NCI-H345 treated with DMSO at 0.1 percent for 48 hours (cell line): ENCODE measurements around the gene SDCBP2.

ENCODE experiments used
- DNase-seq: peaks from one replicate; lab custom pipeline; 2025; ENCODE audit not compliant: unreplicated experiment; lab: John Stamatoyannopoulos, UW

The SDCBP2 gene

DNA sequence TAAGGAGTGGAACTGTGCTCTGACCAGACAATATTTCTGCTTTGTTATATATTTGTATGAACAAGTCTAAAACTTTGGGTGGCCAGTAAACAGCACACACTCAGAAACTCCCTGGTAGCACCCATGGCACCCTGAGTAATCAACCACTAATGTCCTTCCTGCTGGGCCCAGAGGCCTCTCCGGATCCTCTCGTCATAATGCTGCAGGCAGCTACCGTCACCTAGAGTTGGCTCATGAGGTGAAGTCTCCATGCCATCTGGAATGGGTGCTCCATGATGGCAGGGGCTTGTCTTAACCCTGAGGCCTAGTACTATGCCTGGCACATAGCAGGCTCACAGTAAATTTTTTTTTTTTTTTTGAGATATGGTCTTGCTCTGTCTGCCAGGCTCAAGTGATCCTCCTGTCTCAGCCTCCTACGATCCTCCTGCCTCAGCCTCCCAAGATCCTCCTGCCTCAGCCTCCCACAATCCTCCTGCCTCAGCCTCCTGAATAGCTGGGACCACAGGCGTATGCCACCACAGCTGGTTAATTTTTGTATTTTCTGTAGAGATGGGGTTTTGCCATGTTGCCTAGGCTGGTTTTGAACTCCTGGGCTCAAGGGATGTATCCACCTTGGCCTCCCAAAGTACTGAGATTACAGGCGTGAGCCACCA is 3.0 kb upstream of the SDCBP2 start:
- no peak for DNase-seq

DNA sequence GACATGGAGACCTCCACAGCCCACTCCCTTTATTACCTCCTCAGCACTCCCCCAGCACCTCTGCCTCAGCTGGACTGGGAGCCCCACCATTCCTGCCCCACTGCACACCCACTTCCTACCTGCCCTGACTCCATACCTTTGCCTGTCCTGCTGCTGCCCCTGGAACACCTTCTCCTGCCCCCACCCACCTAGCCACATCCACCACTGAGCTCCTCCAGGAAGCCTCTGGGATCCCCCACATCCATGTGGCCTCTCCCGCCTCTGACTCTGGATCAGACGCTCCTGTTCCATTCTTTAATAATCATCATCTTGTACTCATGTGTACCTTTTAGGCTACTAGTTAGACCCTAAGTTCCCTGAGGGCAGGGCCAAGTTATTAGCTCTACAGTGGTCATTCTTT is 2.2 kb upstream of the SDCBP2 start:
- no peak for DNase-seq

DNA sequence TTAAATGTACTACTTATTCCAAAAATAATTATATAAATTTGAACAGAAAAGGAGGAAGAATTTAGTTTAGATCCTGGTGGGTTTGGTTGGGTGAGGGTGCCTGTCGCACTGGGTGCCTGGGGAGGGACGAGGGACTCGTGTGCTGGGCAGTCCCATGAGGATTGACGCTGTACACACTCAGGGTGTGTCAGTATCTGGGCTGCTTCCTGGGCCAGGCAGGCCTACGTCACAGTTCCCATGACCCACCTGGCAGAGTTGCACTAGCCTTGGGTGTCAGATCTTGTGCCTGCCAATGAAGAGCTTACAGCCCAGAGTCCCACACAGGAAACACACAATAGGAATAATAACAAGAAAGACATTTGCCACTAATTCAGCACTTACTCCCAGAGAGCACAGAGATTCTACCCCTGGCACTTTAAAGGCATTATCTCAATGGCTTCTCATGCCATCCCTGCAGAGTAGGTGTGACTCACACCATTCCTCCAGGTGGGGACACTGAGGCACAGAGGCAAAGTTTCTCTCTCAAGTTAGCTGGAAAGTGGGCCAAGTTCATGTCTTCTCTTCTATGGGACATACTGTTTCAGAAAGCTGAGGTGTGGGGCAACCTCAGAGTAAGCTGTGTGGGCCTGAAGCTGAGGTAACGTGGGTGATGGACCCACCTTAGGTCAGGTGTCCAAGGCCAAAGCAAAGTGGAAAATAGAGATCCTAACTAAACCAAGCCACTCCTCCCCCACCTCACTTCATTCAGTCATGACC is 1.3 kb upstream of the SDCBP2 start:
- no peak for DNase-seq

- DNase-seq = no peak
These were observed 886 bp downstream of the SDCBP2 start for GRCh38 chr20:1327827-1328679.

GRCh38 chr20:1327241-1327653 is 1.7 kb downstream of the SDCBP2 start:
- DNase-seq = no peak

- no peak for DNase-seq
These were observed 2.7 kb downstream of the SDCBP2 start for GRCh38 chr20:1326031-1326930.

DNA sequence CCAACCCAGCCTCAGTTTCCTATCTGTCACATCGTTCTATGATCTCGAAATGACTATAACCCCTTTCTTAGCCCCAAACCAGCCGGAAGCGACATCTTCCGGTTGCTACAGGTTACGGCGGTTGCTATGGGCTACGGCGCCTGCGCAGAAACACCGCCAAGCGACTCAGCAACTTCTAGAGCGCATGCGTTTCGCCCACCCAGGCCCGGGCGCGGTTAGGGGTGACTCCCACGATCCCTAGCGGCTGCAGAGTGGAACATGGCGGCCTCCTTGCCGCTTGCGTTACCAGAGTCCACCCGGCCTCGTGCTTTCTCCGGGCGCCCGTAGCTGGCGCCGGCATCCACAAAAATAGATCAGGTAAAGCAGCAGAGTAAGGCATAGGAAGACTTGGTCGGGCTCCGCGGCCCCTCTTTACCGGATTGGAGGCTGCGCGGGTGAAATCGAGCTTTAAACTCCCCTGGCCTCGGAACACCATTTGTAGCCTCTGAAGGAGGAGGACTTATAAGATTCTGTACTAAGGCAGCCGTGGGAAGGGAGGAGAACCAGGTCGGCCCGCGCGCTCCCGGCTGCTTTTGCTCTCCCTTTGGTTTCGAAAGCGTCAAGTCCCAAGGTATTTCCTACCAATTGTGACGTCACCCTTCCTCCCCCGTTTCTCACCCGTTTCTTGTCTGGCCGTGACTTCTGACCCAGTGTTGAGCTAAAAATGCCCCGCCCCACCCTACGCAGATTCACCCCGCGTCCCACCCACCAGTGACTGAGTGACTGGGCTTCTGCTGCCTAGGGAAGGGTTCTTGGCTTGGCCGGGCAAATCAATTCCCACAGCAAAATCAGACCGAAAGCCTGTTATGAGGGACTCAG is 3.5 kb downstream of the SDCBP2 start:
- DNase-seq = peak; percentile 97

DNA sequence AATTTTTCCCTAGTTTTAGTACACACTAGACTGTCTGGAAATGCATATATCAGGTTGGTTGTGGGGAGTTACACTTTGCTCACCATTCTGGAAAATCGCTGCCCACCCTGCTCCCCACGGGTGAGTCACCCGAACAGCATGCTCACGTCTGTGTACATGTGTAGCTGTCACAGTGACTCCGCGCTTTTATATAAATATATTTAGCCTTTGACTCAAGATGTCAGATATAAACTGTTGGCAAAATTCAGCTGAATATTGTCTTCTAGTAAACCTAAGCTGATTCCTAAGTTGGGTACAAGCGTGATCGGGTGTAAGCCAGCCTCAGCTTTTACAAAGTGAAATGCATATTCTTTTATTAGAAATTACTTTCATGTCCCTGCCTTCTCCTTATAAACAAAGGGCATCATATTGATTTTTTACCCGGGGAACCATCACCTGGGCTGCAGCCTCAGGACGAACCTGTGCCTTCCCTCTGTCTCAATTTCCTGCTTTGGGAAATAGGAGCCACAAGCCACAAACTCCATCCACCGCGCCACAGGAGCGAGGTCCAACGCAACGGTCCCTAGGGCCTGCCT is 4.3 kb downstream of the SDCBP2 start:
- DNase-seq = no peak

- no peak for DNase-seq
These were observed 4.9 kb downstream of the SDCBP2 start for GRCh38 chr20:1323830-1324597.

DNA sequence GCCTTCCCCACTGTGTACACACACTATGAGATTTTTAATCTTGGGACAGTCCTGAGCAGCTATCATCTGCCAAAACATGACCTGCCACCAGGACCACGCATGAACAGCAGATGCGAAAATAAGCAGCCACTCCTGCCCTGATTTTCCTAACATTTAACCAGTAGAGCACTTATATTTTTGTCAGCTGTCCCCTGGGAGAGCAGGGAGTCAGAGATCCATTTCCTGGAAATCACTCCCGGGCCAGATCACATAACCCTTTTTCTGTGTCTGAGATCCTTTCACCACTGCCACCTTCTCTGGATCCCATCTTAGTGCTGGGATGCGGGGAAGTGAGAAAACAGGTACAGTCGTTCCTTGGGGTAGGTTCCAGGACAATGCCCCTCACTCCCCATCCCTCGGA is 5.7 kb downstream of the SDCBP2 start:
- no peak for DNase-seq

GRCh38 chr20:1322511-1323245 is 6.3 kb downstream of the SDCBP2 start:
- DNase-seq = no peak

GRCh38 chr20:1321654-1321939 is 7.3 kb downstream of the SDCBP2 start:
- DNase-seq = no peak

GRCh38 chr20:1320902-1321653 is 7.9 kb downstream of the SDCBP2 start:
- no peak for DNase-seq

GRCh38 chr20:1320016-1320415 is 8.9 kb downstream of the SDCBP2 start:
- no peak for DNase-seq

GRCh38 chr20:1319462-1319861 is 9.5 kb downstream of the SDCBP2 start:
- DNase-seq = no peak

GRCh38 chr20:1319051-1319450 is 9.9 kb downstream of the SDCBP2 start:
- DNase-seq = no peak

DNA sequence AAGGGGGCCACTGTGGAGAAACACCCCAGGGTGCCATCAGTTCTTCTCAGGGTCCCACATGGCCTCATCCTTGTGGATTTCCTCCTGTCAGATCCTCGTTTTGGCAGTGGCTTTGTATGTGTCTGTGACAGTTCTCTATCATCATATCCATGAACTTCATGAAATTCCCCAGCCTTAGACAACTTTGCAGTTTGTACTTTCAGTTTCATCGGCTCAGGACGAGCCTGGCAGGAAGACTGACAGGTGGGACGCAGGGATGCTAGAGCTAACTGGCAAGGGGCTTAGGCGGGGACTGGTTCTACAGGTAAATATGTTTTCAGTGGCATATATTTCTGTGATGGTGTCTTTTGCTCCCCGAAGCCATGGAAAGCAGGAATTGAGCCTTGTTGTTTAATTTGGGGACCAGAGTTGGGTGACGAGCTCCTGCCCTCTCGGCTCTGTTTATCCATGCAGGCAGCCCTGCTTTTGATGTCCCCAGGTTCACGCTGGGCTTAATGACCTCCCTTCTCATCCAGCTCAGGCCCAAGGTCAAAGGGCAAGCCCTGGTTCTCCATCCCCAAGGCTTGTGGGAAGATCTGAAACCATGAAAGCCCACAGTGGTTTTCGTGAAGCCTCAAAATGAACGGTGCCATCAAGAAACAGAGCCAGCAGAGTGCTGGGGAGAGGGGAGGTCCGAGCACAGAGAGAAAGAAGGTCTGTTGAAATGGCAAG is 11.2 kb downstream of the SDCBP2 start:
- DNase-seq = no peak
